Nephron progenitor cell (in vitro differentiated cells): ENCODE data around the gene SPRED2.

Experiments
- DNase-seq: peaks from one replicate; pipeline ENCODE4 v3.0.0; 2021
- H3K27ac Mint-ChIP-seq: 2 replicates; pipeline ENCODE4 v1.8.0; 2021; ENCODE audit warnings: mild to moderate bottlenecking, moderate library complexity, mixed read lengths
- H3K27me3 Mint-ChIP-seq: 2 replicates; pipeline ENCODE4 v1.8.0; 2021; ENCODE audit warnings: mild to moderate bottlenecking, low read depth, mixed read lengths; ENCODE audit not compliant: poor library complexity
- H3K36me3 Mint-ChIP-seq: 2 replicates; pipeline ENCODE4 v1.8.0; 2021; ENCODE audit warnings: low read depth, mixed read lengths
- H3K4me1 Mint-ChIP-seq: 2 replicates; pipeline ENCODE4 v1.8.0; 2021; ENCODE audit warnings: mixed read lengths
- H3K4me3 Mint-ChIP-seq: 2 replicates; pipeline ENCODE4 v1.8.0; 2021; ENCODE audit warnings: mild to moderate bottlenecking, moderate library complexity, mixed read lengths
- H3K9me3 Mint-ChIP-seq: 2 replicates; pipeline ENCODE4 v1.8.0; 2021; ENCODE audit warnings: mild to moderate bottlenecking, moderate library complexity, mixed read lengths
- CTCF ChIP-seq: fragments of 200-600 bp; sonication (generic); IDR thresholded peaks from 2 replicates; pipeline ENCODE4 v1.5.0; 2021; ENCODE audit warnings: antibody characterized with exemption

Gene SPRED2

DNA sequence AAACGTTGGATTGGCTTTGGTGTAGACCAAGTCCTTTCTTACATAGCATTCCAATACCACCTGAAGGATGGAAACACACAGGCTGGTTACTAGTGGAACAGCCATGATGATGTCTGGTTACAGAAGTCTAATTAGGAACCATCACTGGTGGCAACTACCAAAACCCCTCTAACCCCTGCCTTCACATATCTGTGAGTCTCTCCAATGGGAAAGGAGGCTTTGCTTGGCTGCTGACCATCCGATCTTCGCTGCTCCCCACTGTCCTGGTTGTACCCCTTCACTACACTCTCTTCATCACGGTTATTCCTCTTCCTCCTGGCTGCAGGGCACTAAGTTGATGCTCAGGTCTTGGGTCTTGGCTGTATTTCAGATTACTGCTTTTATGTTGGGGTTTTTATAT, 97.7 kb downstream of the SPRED2 start:
- Mint-ChIP-seq H3K9me3 (peaks cover 18% of the 10 kb centered on the region), H3K27me3 (no peaks in the 10 kb centered on the region), H3K4me3 (no peak overlapping the region), H3K4me1 (peaks cover 12% of the 10 kb centered on the region), H3K27ac (no peak overlapping the region), H3K36me3 (peaks cover 64% of the 10 kb centered on the region)
- no peak for TF ChIP-seq CTCF
- DNase-seq, result no peak

DNA sequence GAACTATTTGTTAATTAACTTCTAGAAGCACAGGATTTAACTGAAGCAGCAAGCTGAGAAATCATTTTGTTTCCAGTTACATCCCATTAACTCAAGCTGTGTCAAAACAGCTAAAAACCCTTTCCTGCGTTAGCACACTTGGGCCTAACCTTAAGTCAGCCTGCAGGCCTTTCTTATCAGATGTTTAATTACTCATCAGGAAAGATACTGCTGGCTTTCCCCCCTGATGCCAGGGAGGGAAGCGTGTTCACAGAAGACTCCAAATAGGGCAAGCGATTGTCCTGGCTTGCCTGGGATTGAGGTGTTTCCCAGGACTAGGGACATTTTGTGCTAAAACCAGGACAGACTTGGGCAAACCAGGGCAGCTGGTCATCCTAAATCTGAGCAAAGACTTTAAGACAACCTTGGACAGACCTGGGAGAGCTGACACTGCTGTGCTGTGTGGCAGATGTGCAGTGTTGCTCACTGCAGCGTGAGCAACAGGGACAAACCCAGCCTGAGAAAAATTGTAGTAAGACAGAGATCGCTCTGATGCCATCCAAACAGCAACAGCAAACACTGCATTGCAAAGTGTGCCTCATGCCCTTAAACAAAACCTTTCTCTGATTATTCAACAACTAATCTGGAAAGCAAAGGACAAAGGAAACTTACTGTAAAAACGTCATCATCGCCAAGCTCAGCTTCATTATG, 100.9 kb downstream of the SPRED2 start:
- Mint-ChIP-seq H3K9me3 (peaks cover under 1% of the 10 kb centered on the region), H3K27ac (peak overlapping the region; percentile 94), H3K4me1 (peaks cover 24% of the 10 kb centered on the region), H3K27me3 (no peaks in the 10 kb centered on the region), H3K4me3 (no peak overlapping the region), H3K36me3 (peaks cover 68% of the 10 kb centered on the region)
- DNase-seq, result no peak
- no peak for TF ChIP-seq CTCF

GRCh38 chr2:65329525-65329924, 102.9 kb downstream of the SPRED2 start:
- H3K4me1 Mint-ChIP-seq, result peaks cover 24% of the 10 kb centered on the region
- TF ChIP-seq CTCF, result no peak
- DNase-seq, result no peak

DNA sequence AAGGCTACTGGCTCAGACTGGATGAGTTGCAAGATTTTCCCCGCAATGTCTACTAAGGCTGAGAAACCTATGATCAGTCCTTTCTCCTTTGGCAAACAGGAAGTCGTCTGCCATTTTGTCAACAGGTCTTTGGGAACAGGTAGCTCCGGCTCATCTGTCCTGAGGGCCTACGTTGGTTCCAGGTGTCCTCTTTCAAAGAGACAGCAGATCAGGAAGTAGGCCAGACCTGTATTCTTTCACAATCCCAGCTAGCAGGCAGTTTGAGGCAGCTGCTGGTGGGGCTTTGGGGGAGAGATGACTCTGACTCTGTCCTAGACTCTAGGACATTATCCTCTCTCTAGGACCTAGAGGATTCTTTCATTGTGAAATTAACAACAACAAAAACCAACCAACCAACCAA, 106.1 kb downstream of the SPRED2 start:
- no peak overlapping the region for H3K4me3 Mint-ChIP-seq
- H3K27ac Mint-ChIP-seq, result peak overlapping the region; percentile 52
- peaks cover 59% of the 10 kb centered on the region for H3K36me3 Mint-ChIP-seq
- no peak for DNase-seq
- H3K4me1 Mint-ChIP-seq, result peaks cover 15% of the 10 kb centered on the region
- peaks cover 2% of the 10 kb centered on the region for H3K27me3 Mint-ChIP-seq
- no peaks in the 10 kb centered on the region for H3K9me3 Mint-ChIP-seq
- TF ChIP-seq CTCF, result no peak

More at GRCh38 chr2:65329525-65329924, 102.9 kb downstream of the SPRED2 start:
- Mint-ChIP-seq H3K4me3 (no peak overlapping the region), H3K9me3 (no peaks in the 10 kb centered on the region), H3K36me3 (peaks cover 64% of the 10 kb centered on the region), H3K27me3 (no peaks in the 10 kb centered on the region), H3K27ac (peak overlapping the region; percentile 63)

DNA sequence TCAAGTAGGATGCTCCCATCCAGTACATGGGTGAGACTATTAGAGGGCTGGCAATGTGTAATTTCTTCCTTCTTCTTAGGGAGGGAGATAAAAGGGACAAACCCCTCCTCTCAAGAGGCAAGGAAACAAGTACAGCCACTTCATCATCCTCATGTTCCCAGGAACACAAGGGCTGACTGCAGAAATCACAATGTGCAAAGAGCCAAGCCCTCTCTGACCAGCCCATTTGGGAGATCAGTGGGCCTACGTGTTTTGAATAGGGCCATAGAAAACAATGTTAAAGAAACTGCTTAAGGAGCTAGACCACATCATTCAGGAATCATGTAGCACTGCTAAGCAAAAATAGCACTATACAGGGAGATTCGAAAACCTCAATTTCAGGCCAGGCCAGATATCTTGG, 107.3 kb downstream of the SPRED2 start:
- no peak for DNase-seq
- H3K36me3 Mint-ChIP-seq, result peaks cover 66% of the 10 kb centered on the region
- no peak overlapping the region for H3K4me3 Mint-ChIP-seq
- H3K27me3 Mint-ChIP-seq, result peaks cover 2% of the 10 kb centered on the region
- H3K4me1 Mint-ChIP-seq, result peaks cover 15% of the 10 kb centered on the region
- H3K9me3 Mint-ChIP-seq, result no peaks in the 10 kb centered on the region
- H3K27ac Mint-ChIP-seq, result no peak overlapping the region
- no peak for TF ChIP-seq CTCF

GRCh38 chr2:65320946-65321345, 111.5 kb downstream of the SPRED2 start:
- H3K27ac Mint-ChIP-seq, result no peak overlapping the region
- TF ChIP-seq CTCF, result no peak
- peaks cover 74% of the 10 kb centered on the region for H3K36me3 Mint-ChIP-seq
- no peaks in the 10 kb centered on the region for H3K9me3 Mint-ChIP-seq
- no peak for DNase-seq
- H3K27me3 Mint-ChIP-seq, result peaks cover 2% of the 10 kb centered on the region
- H3K4me1 Mint-ChIP-seq, result peaks cover 13% of the 10 kb centered on the region
- no peak overlapping the region for H3K4me3 Mint-ChIP-seq
